H1 (cell line): ENCODE results near the gene WASL. TPM values are rescaled to one million over a fixed set of nuclear protein-coding genes. Genes with fewer than 3 reads are reported as not detected.

Experiments
- CTCF ChIA-PET: fragments of 300-600 bp; sonication (Branson Sonifier 250); formaldehyde crosslinking; loops from one replicate; lab custom pipeline; 2021; ENCODE audit not compliant: partially characterized antibody; lab: Charles Lee
- POLR2A ChIA-PET: fragments of 300-600 bp; sonication (Branson Sonifier 250); formaldehyde crosslinking; loops from one replicate; lab custom pipeline; 2021; ENCODE audit warnings: inconsistent platforms; ENCODE audit not compliant: partially characterized antibody; lab: Charles Lee
- DNase-seq, 2 experiments: peaks; one replicate each; pipeline versions ENCODE4 v3.0.0 to v3.0.0-alpha.2; 2010 to 2022; ENCODE audit warnings: low spot score in 2 of 2, low read depth in 1 of 2, mixed read lengths in 1 of 2
- FAIRE-seq: peaks from 2 replicates; lab custom pipeline; 2011; peaks lifted over from hg19 to GRCh38; lab: Jason Lieb, UNC
- H2AFZ ChIP-seq: 2 replicates; pipeline ENCODE4 v1.8.1; 2012; ENCODE audit warnings: low read length, inconsistent platforms
- H2AK5ac ChIP-seq: 2 replicates; pipeline ENCODE4 v1.6.1; 2013; ENCODE audit warnings: low read depth, low read length
- H2BK120ac ChIP-seq: replicated peaks from 2 replicates; pipeline ENCODE3; 2013; ENCODE audit warnings: low read depth, low read length, inconsistent platforms
- H2BK12ac ChIP-seq: 2 replicates; pipeline ENCODE4 v1.6.1; 2013; ENCODE audit warnings: low read depth, low read length
- H2BK15ac ChIP-seq: 2 replicates; pipeline ENCODE4 v1.6.1; 2013; ENCODE audit warnings: low read length
- H2BK20ac ChIP-seq: 2 replicates; pipeline ENCODE4 v1.6.1; 2013; ENCODE audit warnings: low read length
- H2BK5ac ChIP-seq: 2 replicates; pipeline ENCODE4 v1.6.1; 2013; ENCODE audit warnings: low read depth, low read length
- H3K14ac ChIP-seq: 2 replicates; pipeline ENCODE4 v1.6.1; 2013; ENCODE audit warnings: inconsistent platforms; ENCODE audit not compliant: insufficient read length
- H3K18ac ChIP-seq: 2 replicates; pipeline ENCODE4 v1.6.1; 2013; ENCODE audit warnings: low read length; ENCODE audit errors: extremely low read depth
- H3K23ac ChIP-seq: 2 replicates; pipeline ENCODE4 v1.6.1; 2013; ENCODE audit warnings: inconsistent platforms; ENCODE audit not compliant: insufficient read length
- H3K23me2 ChIP-seq: 2 replicates; pipeline ENCODE4 v1.6.1; 2013; ENCODE audit warnings: low read depth, low read length
- H3K27ac ChIP-seq: 2 replicates; pipeline ENCODE4 v1.6.1; 2011; ENCODE audit warnings: low read depth, low read length, inconsistent platforms
- H3K27me3 ChIP-seq, 4 experiments: replicated peaks in 1 of 4; 1 replicate in 1 of 4; 2 replicates in 3 of 4; pipeline versions ENCODE4 v1.6.1 to v1.8.1; 2011 to 2013; ENCODE audit warnings: low read length in 3 of 4, mild to moderate bottlenecking in 3 of 4, inconsistent platforms in 2 of 4, mixed read lengths in 2 of 4, moderate library complexity in 1 of 4; ENCODE audit not compliant: control insufficient read depth in 3 of 4, insufficient read depth in 3 of 4; ENCODE audit errors: extremely low read depth in 1 of 4
- H3K36me3 ChIP-seq, 4 experiments: 2 replicates each; pipeline versions ENCODE4 v1.6.1 to v1.8.1; 2011 to 2013; ENCODE audit warnings: mild to moderate bottlenecking in 4 of 4, low read length in 3 of 4, moderate library complexity in 2 of 4, control low read depth in 1 of 4, inconsistent platforms in 1 of 4; ENCODE audit not compliant: insufficient read depth in 4 of 4, control insufficient read depth in 2 of 4
- H3K4ac ChIP-seq: replicated peaks from 2 replicates; pipeline ENCODE3; 2013; ENCODE audit warnings: low read length, low read depth, mixed read lengths, inconsistent platforms; ENCODE audit not compliant: insufficient read length
- H3K4me1 ChIP-seq, 4 experiments: replicated peaks in 1 of 4; 1 replicate in 1 of 4; 2 replicates in 3 of 4; pipeline versions ENCODE4 v1.6.1 to v1.8.1; 2011 to 2013; ENCODE audit warnings: low read length in 3 of 4, inconsistent platforms in 2 of 4, mixed read lengths in 1 of 4; ENCODE audit not compliant: insufficient read depth in 4 of 4, control insufficient read depth in 3 of 4
- H3K4me2 ChIP-seq, 2 experiments: 2 replicates each; pipeline versions ENCODE4 v1.6.1 to v1.8.1; 2011 to 2013; ENCODE audit warnings: low read depth in 2 of 2, low read length in 2 of 2, control low read depth in 1 of 2, inconsistent platforms in 1 of 2, mild to moderate bottlenecking in 1 of 2; ENCODE audit not compliant: insufficient read depth in 1 of 2
- H3K4me3 ChIP-seq, 4 experiments: fragments of 200-600, 300-600 bp in 1 of 4; sonication (generic), shearing (Covaris generic), sonication (Bioruptor Twin) in 1 of 4; 2 replicates each; pipeline versions ENCODE4 v1.5.1 to v1.8.1; 2011 to 2016; ENCODE audit warnings: low read length in 4 of 4, low read depth in 3 of 4, control low read depth in 2 of 4, inconsistent platforms in 2 of 4, mild to moderate bottlenecking in 2 of 4, mixed read lengths in 1 of 4, moderate library complexity in 1 of 4; ENCODE audit not compliant: insufficient read depth in 2 of 4; ENCODE audit errors: extremely low read depth in 1 of 4
- H3K56ac ChIP-seq: replicated peaks from 2 replicates; pipeline ENCODE3; 2013; ENCODE audit warnings: low read depth, mild to moderate bottlenecking, mixed read lengths, low read length, inconsistent platforms; ENCODE audit not compliant: insufficient read length
- H3K79me1 ChIP-seq: 2 replicates; pipeline ENCODE4 v1.6.1; 2013; ENCODE audit warnings: low read depth, low read length, control low read depth
- H3K79me2 ChIP-seq, 2 experiments: 2 replicates each; pipeline versions ENCODE4 v1.6.1 to v1.8.1; 2012 to 2013; ENCODE audit warnings: low read length in 2 of 2, mild to moderate bottlenecking in 2 of 2, inconsistent platforms in 1 of 2; ENCODE audit not compliant: insufficient read depth in 2 of 2, control insufficient read depth in 1 of 2
- H3K9ac ChIP-seq, 4 experiments: replicated peaks in 1 of 4; 1 replicate in 1 of 4; 2 replicates in 3 of 4; pipeline versions ENCODE4 v1.6.1 to v1.8.1; 2011 to 2013; ENCODE audit warnings: low read depth in 3 of 4, low read length in 3 of 4, control low read depth in 2 of 4, mild to moderate bottlenecking in 2 of 4, moderate library complexity in 2 of 4, inconsistent platforms in 1 of 4; ENCODE audit errors: extremely low read depth in 1 of 4
- H3K9me3 ChIP-seq, 2 experiments: 2 replicates each; pipeline versions ENCODE4 v1.6.1 to v1.8.1; 2012 to 2013; ENCODE audit warnings: mild to moderate bottlenecking in 2 of 2, moderate library complexity in 2 of 2, control low read depth in 1 of 2, inconsistent platforms in 1 of 2, low read depth in 1 of 2, low read length in 1 of 2, mixed read lengths in 1 of 2; ENCODE audit not compliant: insufficient read depth in 2 of 2
- H4K20me1 ChIP-seq, 2 experiments: replicated peaks in 1 of 2; 2 replicates each; pipeline versions ENCODE3 to v1.8.1; 2011 to 2013; ENCODE audit warnings: inconsistent platforms in 2 of 2, low read length in 2 of 2, mild to moderate bottlenecking in 1 of 2; ENCODE audit not compliant: insufficient read depth in 2 of 2, control insufficient read depth in 1 of 2
- H4K5ac ChIP-seq: 2 replicates; pipeline ENCODE4 v1.6.1; 2013; ENCODE audit warnings: low read length, low read depth, mixed read lengths, inconsistent platforms; ENCODE audit not compliant: insufficient read length
- H4K8ac ChIP-seq: 2 replicates; pipeline ENCODE4 v1.8.0; 2013; ENCODE audit warnings: mild to moderate bottlenecking, moderate library complexity, low read length, inconsistent platforms; ENCODE audit not compliant: insufficient read depth; ENCODE audit errors: extremely low read depth
- H4K91ac ChIP-seq: replicated peaks from 2 replicates; pipeline ENCODE3; 2013; ENCODE audit warnings: low read length, mixed read lengths, inconsistent platforms; ENCODE audit not compliant: insufficient read length
- CBX5 ChIP-seq: fragments of 300-800, 300-1000 bp; sonication (generic); IDR thresholded peaks from 2 replicates; pipeline ENCODE4 v1.7.1; 2016; ENCODE audit warnings: antibody characterized with exemption, low read length, low read depth
- CHD1 ChIP-seq: IDR thresholded peaks from 2 replicates; pipeline ENCODE4 v1.6.1; 2012; ENCODE audit warnings: low read depth, low read length, improper control_type of control experiment
- CHD2 ChIP-seq: IDR thresholded peaks from 2 replicates; pipeline ENCODE4 v1.6.1; 2012; ENCODE audit warnings: low read length, improper control_type of control experiment
- PHF8 ChIP-seq: fragments of 200-600 bp; sonication (generic); conservative IDR thresholded peaks from 2 replicates; pipeline ENCODE4 v1.7.1; 2012; ENCODE audit warnings: low read depth, mild to moderate bottlenecking, inconsistent platforms, low read length, moderate library complexity
- SP2 ChIP-seq: IDR thresholded peaks from 2 replicates; pipeline ENCODE4 v1.6.1; 2012; ENCODE audit warnings: mild to moderate bottlenecking, low read length, inconsistent platforms
- TAF7 ChIP-seq: optimal IDR thresholded peaks from 2 replicates; pipeline ENCODE3; 2011; ENCODE audit warnings: low read depth, mild to moderate bottlenecking, inconsistent platforms, low read length, moderate library complexity, borderline replicate concordance
- TCF12 ChIP-seq: IDR thresholded peaks from 2 replicates; pipeline ENCODE4 v1.6.1; 2011; ENCODE audit warnings: low read depth, mild to moderate bottlenecking, low read length
- TEAD4 ChIP-seq: IDR thresholded peaks from 2 replicates; pipeline ENCODE4 v1.6.1; 2012; ENCODE audit warnings: low read depth, low read length, inconsistent platforms, mixed read lengths
- WGBS, 2 experiments: shearing (Covaris generic) in 1 of 2; methylation state at CpG; one replicate each; pipeline versions ENCODE4 v1.1.6 to v1.1.7; 2013 to 2015; ENCODE audit warnings: low lambda C conversion rate in 2 of 2, mixed read lengths in 2 of 2, inconsistent platforms in 1 of 2, low coverage in 1 of 2, missing lambda C conversion rate in 1 of 2; ENCODE audit not compliant: insufficient replicate concordance in 2 of 2, insufficient coverage in 1 of 2, insufficient read length in 1 of 2; ENCODE audit errors: extremely low coverage in 1 of 2, missing lambda C conversion rate in 1 of 2; 5-methylcytosine and 5-hydroxymethylcytosine counted together
- long read RNA-seq, 2 experiments: library from RNA in 1 of 2; library from capped mRNA in 1 of 2; stranded (forward); transcript quantifications; one replicate each; pipeline ENCODE4 v2.0.0, GENCODE V29; 2021; ENCODE audit warnings: inconsistent platforms in 1 of 2
- polyA minus RNA-seq, 3 experiments: library from RNA; depleted of rRNA, polyadenylated mRNA; stranded (reverse); fragments of >200 nt; gene quantifications; 1 replicate in 2 of 3; 2 replicates in 1 of 3; pipeline ENCODE4 v1.2.3, GENCODE V29; 2011
- polyA plus RNA-seq, 7 experiments: library from polyadenylated mRNA; depleted of rRNA in 3 of 7; stranded (reverse) in 5 of 7; unstranded in 2 of 7; fragments of >200 nt in 5 of 7; fragments of 200-250 nt in 2 of 7; gene quantifications; 1 replicate in 5 of 7; 2 replicates in 1 of 7; 4 replicates in 1 of 7; pipeline versions ENCODE4 v1.2.1 to v1.2.3, GENCODE V29; 2011 to 2013; ENCODE audit warnings: missing spikeins in 2 of 7, mixed read lengths in 2 of 7
- total RNA-seq: library from RNA; stranded (reverse); fragmentation: NEBNext Ultra II Directional; extraction: Animal tissue kit (Norgen Biotek cat#: 25700); gene quantifications from 2 replicates; pipeline ENCODE4 v1.2.1, GENCODE V29; 2021

WASL gene
- total RNA-seq, result 37.1 and 38.9 TPM in 2 replicates
- 6.0 and 7.7 TPM in 2 replicates for polyA plus RNA-seq (2011; rRNA removed)
- polyA plus RNA-seq (2011; cell fraction: cytosol; rRNA removed), result 8.4 TPM
- polyA plus RNA-seq (2011; cell fraction: nucleus; rRNA removed), result 6.8 TPM
- 12.0 to 20.5 TPM (median 14.1 TPM) in 4 replicates for polyA plus RNA-seq (2012, experiment 1 of 2)
- polyA plus RNA-seq (2012, experiment 2 of 2), result 3.2 TPM
- 22.5 TPM for polyA plus RNA-seq (2013, experiment 1 of 2)
- 23.7 TPM for polyA plus RNA-seq (2013, experiment 2 of 2)
- 6.2 and 6.9 TPM in 2 replicates for polyA minus RNA-seq (2011; rRNA and poly(A)+ RNA removed)
- 10.1 TPM for polyA minus RNA-seq (2011; cell fraction: cytosol; rRNA and poly(A)+ RNA removed)
- polyA minus RNA-seq (2011; cell fraction: nucleus; rRNA and poly(A)+ RNA removed), result 32.8 TPM
- long read RNA-seq, experiment 1, full-length matches to known transcripts, result 9 of 46 reads
- long read RNA-seq, experiment 1, partial matches to known transcripts, result 8 of 46 reads
- long read RNA-seq, experiment 1, other reads (novel, unspliced or antisense), result 29 of 46 reads
- long read RNA-seq, experiment 2, full-length matches to known transcripts, result 1 of 11 reads
- long read RNA-seq, experiment 2, partial matches to known transcripts, result 10 of 11 reads
- long read RNA-seq, experiment 2, other reads (novel, unspliced or antisense), result 0 of 11 reads

- Histone ChIP-seq H3K23ac (no peak within 1 kb of the TSS), H4K5ac (peak within 1 kb of the TSS; percentile 99), H2AFZ (peak within 1 kb of the TSS; percentile 23; the same call in 1 of the 2 replicates), H3K79me2 (peaks cover 32 to 68% of the 10 kb centered on the region in 2 experiments; a peak in 3 of 4 replicates), H2BK20ac (no peak within 1 kb of the TSS), H3K23me2 (peaks cover 9% of the 10 kb centered on the region), H4K8ac (peak within 1 kb of the TSS; percentile 93), H3K4me3 (peak within 1 kb of the TSS; percentile 95 to 99 (median 97)), H2BK12ac (peak within 1 kb of the TSS; percentile 32; the same call in 1 of the 2 replicates), H3K4me2 (peak within 1 kb of the TSS; percentile 69 to 93), H3K27ac (peak within 1 kb of the TSS; percentile 89), H3K4ac (peak within 1 kb of the TSS; percentile 87), H2BK120ac (peak within 1 kb of the TSS; percentile 80), H2BK5ac (peak within 1 kb of the TSS; percentile 97), H2BK15ac (0 out of 2 replicates have a peak within 1 kb of the TSS, but pooled peaks have one; percentile 53), H3K9ac (peak within 1 kb of the TSS; percentile 87 to 98 (median 93)), H2AK5ac (no peak within 1 kb of the TSS), H3K36me3 (no peaks in the 10 kb centered on the region), H4K91ac (peak within 1 kb of the TSS; percentile 93), H3K56ac (peak within 1 kb of the TSS; percentile 97), H3K9me3 (no peaks in the 10 kb centered on the region), H3K18ac (peak within 1 kb of the TSS; percentile 95), H3K4me1 (peaks cover 0 to 18% (median 2%) of the 10 kb centered on the region in 4 experiments; a peak in 3 of 7 replicates), H3K79me1 (no peaks in the 10 kb centered on the region; the same call in 1 of the 2 replicates), H4K20me1 (peaks cover 2 to 7% of the 10 kb centered on the region in 2 experiments), H3K27me3 (no peaks in the 10 kb centered on the region), H3K14ac (no peak within 1 kb of the TSS)
- ChIA-PET CTCF (interaction anchor here (0.5 to 3.7 kb wide), 17 partner anchors 14 to 306 kb away, joined by 3 to 10 read pairs (median 4); no protein-coding TSS in a partner anchor), POLR2A (interaction anchor here (0.5 to 2.1 kb wide), 34 partner anchors 9 to 686 kb away, joined by 3 to 19 read pairs (median 4); no protein-coding TSS in a partner anchor)
- no peak for FAIRE-seq
- DNase-seq, result peak; percentile 69 to 95
- WGBS, 2 experiments, result 0% methylated on average over 66 of the region's 93 CpGs; no CpG with 5 or more reads in 1 of the 2 experiments
- 0 out of 2 replicates have a peak, but pooled peaks have one; percentile 1 for TF ChIP-seq TCF12
- peak; percentile 93 for TF ChIP-seq TAF7
- TF ChIP-seq PHF8, result peak; percentile 84
- TF ChIP-seq TEAD4, result peak; percentile 48; the same call in 1 of the 2 replicates
- TF ChIP-seq SP2, result no peak
- no peak for TF ChIP-seq CBX5
- no peak for TF ChIP-seq CHD2
- TF ChIP-seq CHD1, result peak; percentile 91
Measured at GRCh38 chr7:123748734-123749536, at the start of gene WASL. WASL (minus strand) TSS chr7:123749003; CDS start chr7:123748734, 269 bp downstream.
